ENCODE results near the gene TOB1. TPM values are rescaled to one million over a fixed set of nuclear protein-coding genes. Genes with fewer than 3 reads are reported as not detected.

The TOB1 gene
- total and polyA plus RNA-seq, 2 experiments from 2014 or later: 12.1 to 46.9 TPM

GRCh38 chr17:50881182-50881581 lies 15.0 kb upstream of the TOB1 start (continued):
- TF ChIP-seq ZNF462 (CRISPR knock-in tag; IDR thresholded peaks at IDR 0.05) (no peak), EZH2 (IDR thresholded peaks at IDR 0.05; ENCODE audit: low read depth, unreplicated experiment) (no peak), POLR2AphosphoS5 (IDR thresholded peaks at IDR 0.05; ENCODE audit: low read depth) (no peak), ZNF331 (CRISPR knock-in tag; IDR thresholded peaks at IDR 0.05; ENCODE audit: low read depth) (no peak), EZH2phosphoT487 (IDR thresholded peaks at IDR 0.05; ENCODE audit: unreplicated experiment) (no peak)

GRCh38 chr17:50879086-50879485 lies 12.9 kb upstream of the TOB1 start:
- Histone ChIP-seq H3K27ac (ENCODE audit: low read depth) (no peak overlapping the region), H3K4me1 (ENCODE audit: insufficient read depth) (no peaks in the 10 kb centered on the region), H3K27me3 (ENCODE audit: insufficient read depth) (no peaks in the 10 kb centered on the region), H4K20me1 (replicated peaks; ENCODE audit: insufficient read depth) (no peaks in the 10 kb centered on the region), H2AFZ (no peak overlapping the region), H3K79me2 (replicated peaks; ENCODE audit: insufficient read depth) (no peaks in the 10 kb centered on the region), H3F3A (replicated peaks; ENCODE audit: low read depth) (no peaks in the 10 kb centered on the region), H3K4me3 (no peak overlapping the region), H3K36me3 (ENCODE audit: insufficient read depth) (no peaks in the 10 kb centered on the region), H3K4me2 (no peak overlapping the region), H3K9me2 (ENCODE audit: insufficient read depth) (no peaks in the 10 kb centered on the region)
- Mint-ChIP-seq H3K9me3 (peaks cover 4% of the 10 kb centered on the region; the same call in 2 of the 3 replicates), H3K4me1 (peaks cover 3% of the 10 kb centered on the region; the same call in 2 of the 3 replicates), H3K27ac (no peak overlapping the region), H3K4me3 (no peak overlapping the region), H3K27me3 (ENCODE audit: insufficient read depth, low read depth, poor library complexity) (no peaks in the 10 kb centered on the region), H3K36me3 (ENCODE audit: low read depth) (no peaks in the 10 kb centered on the region; the same call in 2 of the 3 replicates)
- no peak for ATAC-seq
- DNase-seq (ENCODE audit: low spot score): no peak
- TF ChIP-seq NANOG (IDR thresholded peaks at IDR 0.05; ENCODE audit: borderline replicate concordance) (no peak), STAT1 (IDR thresholded peaks at IDR 0.05; ENCODE audit: unreplicated experiment) (no peak), POLR2AphosphoS5 (IDR thresholded peaks at IDR 0.05; ENCODE audit: low read depth) (no peak), CTCF (conservative IDR thresholded peaks at IDR 0.05; ENCODE audit: low read depth in 2 of 2) (no peak), REST (IDR thresholded peaks at IDR 0.05; ENCODE audit: unreplicated experiment) (no peak), CREB1 (CRISPR knock-in tag; IDR thresholded peaks at IDR 0.05; ENCODE audit: low read depth) (no peak)
